ENCODE results near the gene NISCH.

The NISCH gene

GRCh38 chr3:52473026-52473425 lies 17.6 kb downstream of the NISCH start:
- H3K27me3 ChIP-seq (ENCODE audit: low read depth, low read length) = no peaks in the 10 kb centered on the region
- H3K79me2 ChIP-seq (ENCODE audit: low read length) = no peaks in the 10 kb centered on the region
- H3K9ac ChIP-seq (ENCODE audit: low read length) = no peak overlapping the region
- TF ChIP-seq EZH2phosphoT487 (IDR thresholded peaks at IDR 0.05; ENCODE audit: low read depth) = no peak
- no peak for TF ChIP-seq CTCF (IDR thresholded peaks at IDR 0.05; ENCODE audit: low read depth, low read length)
- H2AFZ ChIP-seq (ENCODE audit: low read depth, low read length) = no peak overlapping the region
- H3K36me3 ChIP-seq (replicated peaks; ENCODE audit: low read depth, low read length) = peaks cover 44% of the 10 kb centered on the region
- H3K9me3 ChIP-seq (ENCODE audit: insufficient read depth, low read length) = no peaks in the 10 kb centered on the region
- no peaks in the 10 kb centered on the region for H3K4me1 ChIP-seq (ENCODE audit: low read length)
- no peak overlapping the region for H3K4me2 ChIP-seq (ENCODE audit: low read length)
- H3K27ac ChIP-seq (ENCODE audit: low read length) = no peak overlapping the region
- H3K4me3 ChIP-seq (ENCODE audit: low read length) = no peak overlapping the region
- H4K20me1 ChIP-seq (ENCODE audit: insufficient read depth, low read length) = no peaks in the 10 kb centered on the region

- Histone ChIP-seq H3K27ac (ENCODE audit: low read length) (no peak overlapping the region), H3K4me1 (ENCODE audit: low read length) (no peaks in the 10 kb centered on the region), H3K4me3 (ENCODE audit: low read length) (no peak overlapping the region), H3K9ac (ENCODE audit: low read length) (no peak overlapping the region), H3K36me3 (replicated peaks; ENCODE audit: low read depth, low read length) (peaks cover 63% of the 10 kb centered on the region), H3K79me2 (ENCODE audit: low read length) (no peaks in the 10 kb centered on the region), H3K9me3 (ENCODE audit: insufficient read depth, low read length) (no peaks in the 10 kb centered on the region), H3K4me2 (ENCODE audit: low read length) (no peak overlapping the region), H2AFZ (ENCODE audit: low read depth, low read length) (no peak overlapping the region), H3K27me3 (ENCODE audit: low read depth, low read length) (no peaks in the 10 kb centered on the region), H4K20me1 (ENCODE audit: insufficient read depth, low read length) (no peaks in the 10 kb centered on the region)
- TF ChIP-seq CTCF (IDR thresholded peaks at IDR 0.05; ENCODE audit: low read depth, low read length) = no peak
- TF ChIP-seq EZH2phosphoT487 (IDR thresholded peaks at IDR 0.05; ENCODE audit: low read depth) = no peak
Measured at GRCh38 chr3:52477076-52477795, 21.8 kb downstream of the NISCH start.

GRCh38 chr3:52477796-52478095 lies 22.3 kb downstream of the NISCH start:
- Histone ChIP-seq H4K20me1 (ENCODE audit: insufficient read depth, low read length) (no peaks in the 10 kb centered on the region), H3K9ac (ENCODE audit: low read length) (no peak overlapping the region), H3K27me3 (ENCODE audit: low read depth, low read length) (no peaks in the 10 kb centered on the region), H3K27ac (ENCODE audit: low read length) (no peak overlapping the region), H3K79me2 (ENCODE audit: low read length) (no peaks in the 10 kb centered on the region), H3K36me3 (replicated peaks; ENCODE audit: low read depth, low read length) (peaks cover 63% of the 10 kb centered on the region), H2AFZ (ENCODE audit: low read depth, low read length) (no peak overlapping the region), H3K4me3 (ENCODE audit: low read length) (no peak overlapping the region), H3K4me2 (ENCODE audit: low read length) (no peak overlapping the region), H3K4me1 (ENCODE audit: low read length) (no peaks in the 10 kb centered on the region), H3K9me3 (ENCODE audit: insufficient read depth, low read length) (no peaks in the 10 kb centered on the region)
- TF ChIP-seq CTCF (IDR thresholded peaks at IDR 0.05; ENCODE audit: low read depth, low read length) (no peak), EZH2phosphoT487 (IDR thresholded peaks at IDR 0.05; ENCODE audit: low read depth) (no peak)

GRCh38 chr3:52479037-52479876 lies 23.9 kb downstream of the NISCH start:
- Histone ChIP-seq H3K36me3 (replicated peaks; ENCODE audit: low read depth, low read length) (peaks cover 51% of the 10 kb centered on the region), H3K9me3 (ENCODE audit: insufficient read depth, low read length) (no peaks in the 10 kb centered on the region), H4K20me1 (ENCODE audit: insufficient read depth, low read length) (no peaks in the 10 kb centered on the region), H3K4me3 (ENCODE audit: low read length) (no peak overlapping the region), H2AFZ (ENCODE audit: low read depth, low read length) (no peak overlapping the region), H3K27ac (ENCODE audit: low read length) (no peak overlapping the region), H3K79me2 (ENCODE audit: low read length) (no peaks in the 10 kb centered on the region), H3K4me1 (ENCODE audit: low read length) (no peaks in the 10 kb centered on the region), H3K27me3 (ENCODE audit: low read depth, low read length) (no peaks in the 10 kb centered on the region), H3K9ac (ENCODE audit: low read length) (no peak overlapping the region), H3K4me2 (ENCODE audit: low read length) (no peak overlapping the region)
- no peak for TF ChIP-seq EZH2phosphoT487 (IDR thresholded peaks at IDR 0.05; ENCODE audit: low read depth)
- no peak for TF ChIP-seq CTCF (IDR thresholded peaks at IDR 0.05; ENCODE audit: low read depth, low read length)

Data from OCI-LY3 (cell line).